HL-60 (cell line): ENCODE data around the gene SMOC2.

Source experiments
- DNase-seq, 2 experiments: peaks; one replicate each; pipeline ENCODE4 v3.0.0-alpha.2; 2010 to 2020; ENCODE audit warnings: low read depth in 1 of 2, low spot score in 1 of 2
- H3K27ac ChIP-seq: fragments of 250-450 bp; sonication (Bioruptor Pico); replicated peaks from 2 replicates; pipeline ENCODE4 v1.5.1; 2020; ENCODE audit warnings: mild to moderate bottlenecking, moderate library complexity
- H3K27me3 ChIP-seq: fragments of 250-450 bp; sonication (Bioruptor Pico); 2 replicates; pipeline ENCODE4 v1.5.1; 2021; ENCODE audit warnings: mild to moderate bottlenecking, moderate library complexity; ENCODE audit not compliant: insufficient read depth, poor library complexity, severe bottlenecking
- H3K4me3 ChIP-seq: replicated peaks from 2 replicates; pipeline ENCODE4 v1.5.1; 2011; ENCODE audit warnings: mild to moderate bottlenecking, control low read depth, low read length; ENCODE audit not compliant: insufficient read depth
- GABPA ChIP-seq: IDR thresholded peaks from 2 replicates; pipeline ENCODE4 v1.6.1; 2012; ENCODE audit warnings: low read depth
- POLR2AphosphoS5 ChIP-seq: IDR thresholded peaks from 2 replicates; pipeline ENCODE4 v1.6.1; 2012; ENCODE audit warnings: low read depth
- SPI1 ChIP-seq: IDR thresholded peaks from 2 replicates; pipeline ENCODE4 v1.6.1; 2012; ENCODE audit warnings: low read depth, mild to moderate bottlenecking, borderline replicate concordance
- TF ChIP-seq, protein P1 (sequence below): IDR thresholded peaks from 2 replicates; pipeline ENCODE4 v1.6.1; 2012; ENCODE audit warnings: low read depth; ENCODE audit not compliant: insufficient replicate concordance
- TF ChIP-seq, protein P2 (sequence below): IDR thresholded peaks from one replicate; pipeline ENCODE4 v1.5.1; 2011; ENCODE audit warnings: low read length, control low read depth, inconsistent platforms; ENCODE audit not compliant: insufficient read depth

Gene SMOC2

DNA sequence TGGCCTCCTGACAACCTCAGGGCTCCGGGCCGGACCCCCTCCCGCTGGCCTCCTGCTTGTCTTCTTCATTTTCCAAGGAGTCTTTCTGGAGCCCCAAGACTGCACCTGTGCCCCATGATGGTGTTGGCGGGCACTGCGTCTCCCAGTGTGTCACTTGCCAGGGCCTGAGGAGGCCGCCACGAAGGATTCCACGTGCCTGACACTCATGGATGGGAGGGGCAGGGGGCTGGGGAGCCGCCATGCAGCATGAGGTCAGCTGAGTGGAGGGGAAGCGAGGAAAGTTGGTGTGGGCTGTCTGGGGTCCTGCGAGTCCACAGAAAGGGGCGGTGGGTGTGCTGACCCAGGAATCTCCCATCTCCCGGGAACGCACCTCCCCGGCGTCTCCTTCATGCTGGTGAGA lies 165.7 kb downstream of the SMOC2 start:
- Histone ChIP-seq H3K4me3 (no peak overlapping the region), H3K27me3 (no peaks in the 10 kb centered on the region), H3K27ac (no peak overlapping the region)
- no peak for TF ChIP-seq POLR2AphosphoS5
- TF ChIP-seq, protein P1, sequence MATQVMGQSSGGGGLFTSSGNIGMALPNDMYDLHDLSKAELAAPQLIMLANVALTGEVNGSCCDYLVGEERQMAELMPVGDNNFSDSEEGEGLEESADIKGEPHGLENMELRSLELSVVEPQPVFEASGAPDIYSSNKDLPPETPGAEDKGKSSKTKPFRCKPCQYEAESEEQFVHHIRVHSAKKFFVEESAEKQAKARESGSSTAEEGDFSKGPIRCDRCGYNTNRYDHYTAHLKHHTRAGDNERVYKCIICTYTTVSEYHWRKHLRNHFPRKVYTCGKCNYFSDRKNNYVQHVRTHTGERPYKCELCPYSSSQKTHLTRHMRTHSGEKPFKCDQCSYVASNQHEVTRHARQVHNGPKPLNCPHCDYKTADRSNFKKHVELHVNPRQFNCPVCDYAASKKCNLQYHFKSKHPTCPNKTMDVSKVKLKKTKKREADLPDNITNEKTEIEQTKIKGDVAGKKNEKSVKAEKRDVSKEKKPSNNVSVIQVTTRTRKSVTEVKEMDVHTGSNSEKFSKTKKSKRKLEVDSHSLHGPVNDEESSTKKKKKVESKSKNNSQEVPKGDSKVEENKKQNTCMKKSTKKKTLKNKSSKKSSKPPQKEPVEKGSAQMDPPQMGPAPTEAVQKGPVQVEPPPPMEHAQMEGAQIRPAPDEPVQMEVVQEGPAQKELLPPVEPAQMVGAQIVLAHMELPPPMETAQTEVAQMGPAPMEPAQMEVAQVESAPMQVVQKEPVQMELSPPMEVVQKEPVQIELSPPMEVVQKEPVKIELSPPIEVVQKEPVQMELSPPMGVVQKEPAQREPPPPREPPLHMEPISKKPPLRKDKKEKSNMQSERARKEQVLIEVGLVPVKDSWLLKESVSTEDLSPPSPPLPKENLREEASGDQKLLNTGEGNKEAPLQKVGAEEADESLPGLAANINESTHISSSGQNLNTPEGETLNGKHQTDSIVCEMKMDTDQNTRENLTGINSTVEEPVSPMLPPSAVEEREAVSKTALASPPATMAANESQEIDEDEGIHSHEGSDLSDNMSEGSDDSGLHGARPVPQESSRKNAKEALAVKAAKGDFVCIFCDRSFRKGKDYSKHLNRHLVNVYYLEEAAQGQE = no peak
- TF ChIP-seq SPI1 = no peak
- no peak for TF ChIP-seq GABPA
- TF ChIP-seq, protein P2, sequence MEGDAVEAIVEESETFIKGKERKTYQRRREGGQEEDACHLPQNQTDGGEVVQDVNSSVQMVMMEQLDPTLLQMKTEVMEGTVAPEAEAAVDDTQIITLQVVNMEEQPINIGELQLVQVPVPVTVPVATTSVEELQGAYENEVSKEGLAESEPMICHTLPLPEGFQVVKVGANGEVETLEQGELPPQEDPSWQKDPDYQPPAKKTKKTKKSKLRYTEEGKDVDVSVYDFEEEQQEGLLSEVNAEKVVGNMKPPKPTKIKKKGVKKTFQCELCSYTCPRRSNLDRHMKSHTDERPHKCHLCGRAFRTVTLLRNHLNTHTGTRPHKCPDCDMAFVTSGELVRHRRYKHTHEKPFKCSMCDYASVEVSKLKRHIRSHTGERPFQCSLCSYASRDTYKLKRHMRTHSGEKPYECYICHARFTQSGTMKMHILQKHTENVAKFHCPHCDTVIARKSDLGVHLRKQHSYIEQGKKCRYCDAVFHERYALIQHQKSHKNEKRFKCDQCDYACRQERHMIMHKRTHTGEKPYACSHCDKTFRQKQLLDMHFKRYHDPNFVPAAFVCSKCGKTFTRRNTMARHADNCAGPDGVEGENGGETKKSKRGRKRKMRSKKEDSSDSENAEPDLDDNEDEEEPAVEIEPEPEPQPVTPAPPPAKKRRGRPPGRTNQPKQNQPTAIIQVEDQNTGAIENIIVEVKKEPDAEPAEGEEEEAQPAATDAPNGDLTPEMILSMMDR = no peak
- no peak for DNase-seq

DNA sequence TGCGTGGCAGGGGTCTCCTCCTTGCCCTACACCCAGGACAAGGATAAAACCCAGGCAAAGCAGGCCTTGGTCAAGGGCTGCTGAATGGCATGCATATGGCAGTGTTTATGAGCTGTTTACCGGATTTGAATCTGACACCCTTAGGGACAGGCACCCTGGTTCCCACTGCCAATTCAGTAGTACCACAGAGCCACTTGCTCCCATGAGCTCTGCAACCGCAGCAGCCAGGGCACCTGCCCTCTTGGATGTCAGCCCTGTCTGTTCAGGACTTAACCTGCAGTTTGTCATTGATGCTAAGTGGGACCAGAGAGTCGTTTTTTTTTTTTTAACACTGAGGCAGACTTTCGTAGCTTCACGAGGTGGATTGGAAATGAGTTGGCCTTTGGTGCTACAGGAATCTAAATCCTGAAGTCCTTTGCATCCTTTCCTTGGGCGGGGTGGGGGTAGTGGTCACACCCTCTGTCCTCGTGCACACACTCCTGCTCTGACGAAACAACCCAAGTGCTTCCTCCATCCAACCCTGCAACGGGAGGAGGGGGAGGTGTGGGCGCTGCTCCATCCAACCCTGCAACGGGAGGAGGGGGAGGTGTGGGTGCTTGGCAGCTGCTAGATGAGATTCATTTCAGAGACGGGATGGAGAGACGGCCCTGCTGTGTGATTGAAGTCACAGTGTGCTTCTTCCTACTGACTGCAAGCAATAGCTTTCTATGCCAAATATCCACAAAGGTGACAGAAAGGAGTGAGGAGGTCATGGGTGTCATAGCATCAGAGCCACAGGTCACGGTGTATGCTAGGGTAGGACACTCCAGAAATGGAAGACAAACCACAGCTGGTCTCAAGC lies 166.5 kb downstream of the SMOC2 start:
- Histone ChIP-seq H3K27me3 (no peaks in the 10 kb centered on the region), H3K27ac (no peak overlapping the region), H3K4me3 (no peak overlapping the region)
- DNase-seq = no peak
- no peak for TF ChIP-seq POLR2AphosphoS5
- no peak for TF ChIP-seq SPI1
- TF ChIP-seq, protein P2 = no peak
- TF ChIP-seq GABPA = no peak
- TF ChIP-seq, protein P1 = no peak

DNA sequence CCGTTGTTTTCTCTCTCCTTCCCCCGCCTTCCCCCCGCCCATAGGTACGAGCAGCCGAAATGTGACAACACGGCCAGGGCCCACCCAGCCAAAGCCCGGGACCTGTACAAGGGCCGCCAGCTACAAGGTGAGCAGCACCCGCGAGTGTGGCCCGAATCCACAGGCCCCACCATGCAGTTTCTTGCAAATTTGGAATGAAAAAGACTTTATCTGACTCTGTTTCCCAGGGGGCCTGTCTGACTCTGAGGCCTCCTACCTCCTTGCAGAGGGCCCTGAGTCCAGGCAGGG lies 167.1 kb downstream of the SMOC2 start:
- Histone ChIP-seq H3K27ac (no peak overlapping the region), H3K27me3 (no peaks in the 10 kb centered on the region)
- DNase-seq = no peak

More for the DNA sequence above, 167.1 kb downstream of the SMOC2 start:
- TF ChIP-seq POLR2AphosphoS5 = no peak
- TF ChIP-seq GABPA = no peak
- no peak for TF ChIP-seq SPI1
- TF ChIP-seq, protein P2 = no peak
- TF ChIP-seq, protein P1 = no peak
- H3K4me3 ChIP-seq = no peak overlapping the region
